K562 (cell line): ENCODE data around the gene KRTAP1-4. TPM values are rescaled to one million over a fixed set of nuclear protein-coding genes. Genes with fewer than 3 reads are reported as not detected.

Experiments
- ARID4B ChIP-seq: sonication (generic); formaldehyde crosslinking; IDR thresholded peaks from 2 replicates; pipeline ENCODE4 v1.8.0; 2022; ENCODE audit warnings: mild to moderate bottlenecking, missing genetic modification reagents
- DMBX1 ChIP-seq: fragments of 250-450 bp; sonication (Bioruptor Pico); IDR thresholded peaks from 2 replicates; pipeline ENCODE4 v1.8.0; 2022; ENCODE audit warnings: inconsistent platforms, mild to moderate bottlenecking, moderate library complexity, borderline replicate concordance
- ETV1 ChIP-seq: fragments of 450-650 bp; conservative IDR thresholded peaks from 2 replicates; pipeline ENCODE4 v1.6.1; 2016; ENCODE audit warnings: missing genetic modification characterization, control low read depth, low read depth, missing compliant biosample characterization
- MEF2A ChIP-seq: IDR thresholded peaks from 2 replicates; pipeline ENCODE4 v1.6.1; 2011; ENCODE audit warnings: low read depth, mild to moderate bottlenecking, low read length, moderate library complexity; ENCODE audit not compliant: control insufficient read depth
- RAD21 ChIP-seq, 2 experiments: fragments of 250-450 bp in 1 of 2; fragments of 450-650 bp in 1 of 2; sonication (Bioruptor Pico) in 1 of 2; formaldehyde crosslinking in 1 of 2; IDR thresholded peaks in 1 of 2; conservative IDR thresholded peaks in 1 of 2; 2 replicates each; pipeline versions ENCODE4 v1.4.0 to v1.8.0; 2020 to 2022; ENCODE audit warnings: mild to moderate bottlenecking in 2 of 2, moderate library complexity in 1 of 2
- REST ChIP-seq, 2 experiments: fragments of 450-650 bp; formaldehyde crosslinking in 1 of 2; IDR thresholded peaks; 2 replicates each; pipeline versions ENCODE4 v1.4.0 to v1.6.1; 2014 to 2020; ENCODE audit warnings: mild to moderate bottlenecking in 2 of 2, borderline replicate concordance in 1 of 2, low read depth in 1 of 2
- SRF ChIP-seq, 2 experiments: fragments of 250-450, 450-650 bp in 1 of 2; sonication (Bioruptor Pico) in 1 of 2; sonication (generic) in 1 of 2; formaldehyde crosslinking; IDR thresholded peaks; 2 replicates each; pipeline versions ENCODE4 v1.5.0 to v1.5.1; 2020 to 2022; ENCODE audit warnings: mild to moderate bottlenecking in 1 of 2, missing genetic modification reagents in 1 of 2
- polyA plus RNA-seq, 8 experiments: library from polyadenylated mRNA; depleted of rRNA in 4 of 8; stranded (reverse) in 5 of 8; unstranded in 3 of 8; fragments of >200 nt; fragmentation: Nextera tagmentation in 2 of 8; fragmentation: Illumina TruSeq in 1 of 8; extraction: Ambion mirVana in 2 of 8; extraction: Trizol in 1 of 8; gene quantifications; 2 replicates each; pipeline versions ENCODE4 v1.2.1 to v1.2.3, GENCODE V29; 2011 to 2014; ENCODE audit warnings: inconsistent platforms in 1 of 8, missing spikeins in 1 of 8
- total RNA-seq, 7 experiments: library from RNA; depleted of rRNA in 6 of 7; stranded (reverse); fragments of >200 nt in 6 of 7; fragmentation: Illumina TruSeq in 2 of 7; extraction: Trizol in 2 of 7; gene quantifications; 2 replicates each; pipeline versions ENCODE4 v1.2.1 to v1.2.3, GENCODE V29; 2011 to 2021; ENCODE audit warnings: low replicate concordance in 1 of 7

Gene KRTAP1-4
- total and polyA plus RNA-seq, 9 of the 15 experiments (the other 6 are each of a cell fraction or from before 2014, with no cell fraction given): not detected

GRCh38 chr17:41029633-41030245, at the start of gene KRTAP1-4 (continued):
- no peak for TF ChIP-seq ARID4B (CRISPR knock-in tag)
- TF ChIP-seq ETV1 (tag): no peak
- TF ChIP-seq SRF (CRISPR knock-in tag; IDR thresholded peaks at IDR 0.05): no peak
- TF ChIP-seq DMBX1 (CRISPR knock-in tag): no peak
- no peak for TF ChIP-seq RAD21 (CRISPR knock-in tag; conservative IDR thresholded peaks at IDR 0.05 in 1 of 2, IDR thresholded peaks at IDR 0.05 in 1 of 2)
- TF ChIP-seq MEF2A: no peak
- no peak for TF ChIP-seq REST (IDR thresholded peaks at IDR 0.05; ENCODE audit: borderline replicate concordance)
- no peak for TF ChIP-seq REST (CRISPR knock-in tag; IDR thresholded peaks at IDR 0.05; ENCODE audit: low read depth)
- TF ChIP-seq, all 486 proteins: peak for 0
